Measurements from ENCODE around the gene PPM1D.
"Not testable (repeated sequence)": the region's sequence is repeated elsewhere in the genome, so short reads cannot be mapped to it uniquely, and the experiment has no call there.

The PPM1D gene

GRCh38 chr17:60593441-60594036, 6.5 kb upstream of the PPM1D start:
- not testable (repeated sequence) for DNase-seq (ENCODE audit: low read depth)

GRCh38 chr17:60594170-60594569, 5.8 kb upstream of the PPM1D start:
- not testable (repeated sequence) for DNase-seq (ENCODE audit: low read depth)

DNA sequence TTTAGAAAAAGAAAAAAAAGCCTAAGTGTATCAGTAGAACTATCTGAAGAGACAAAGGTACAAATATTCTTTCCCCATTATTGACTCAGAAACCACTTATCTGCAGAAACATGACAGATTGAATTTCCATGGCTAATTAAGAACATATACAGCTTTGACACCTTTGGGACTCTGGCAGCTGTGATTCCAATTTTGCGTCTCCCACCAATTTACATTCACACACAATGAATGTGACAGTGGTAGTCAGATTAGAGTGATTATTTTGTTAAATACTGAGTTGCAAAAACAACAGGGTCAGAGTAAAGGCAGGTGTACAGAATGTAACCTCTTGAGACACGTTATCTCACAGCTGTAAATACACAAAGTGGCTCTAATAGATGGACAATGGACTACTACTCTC, 5.3 kb upstream of the PPM1D start:
- no peak for DNase-seq (ENCODE audit: low read depth)

- no peak for DNase-seq (ENCODE audit: low read depth)
Measured at GRCh38 chr17:60597297-60597696, 2.7 kb upstream of the PPM1D start.

DNA sequence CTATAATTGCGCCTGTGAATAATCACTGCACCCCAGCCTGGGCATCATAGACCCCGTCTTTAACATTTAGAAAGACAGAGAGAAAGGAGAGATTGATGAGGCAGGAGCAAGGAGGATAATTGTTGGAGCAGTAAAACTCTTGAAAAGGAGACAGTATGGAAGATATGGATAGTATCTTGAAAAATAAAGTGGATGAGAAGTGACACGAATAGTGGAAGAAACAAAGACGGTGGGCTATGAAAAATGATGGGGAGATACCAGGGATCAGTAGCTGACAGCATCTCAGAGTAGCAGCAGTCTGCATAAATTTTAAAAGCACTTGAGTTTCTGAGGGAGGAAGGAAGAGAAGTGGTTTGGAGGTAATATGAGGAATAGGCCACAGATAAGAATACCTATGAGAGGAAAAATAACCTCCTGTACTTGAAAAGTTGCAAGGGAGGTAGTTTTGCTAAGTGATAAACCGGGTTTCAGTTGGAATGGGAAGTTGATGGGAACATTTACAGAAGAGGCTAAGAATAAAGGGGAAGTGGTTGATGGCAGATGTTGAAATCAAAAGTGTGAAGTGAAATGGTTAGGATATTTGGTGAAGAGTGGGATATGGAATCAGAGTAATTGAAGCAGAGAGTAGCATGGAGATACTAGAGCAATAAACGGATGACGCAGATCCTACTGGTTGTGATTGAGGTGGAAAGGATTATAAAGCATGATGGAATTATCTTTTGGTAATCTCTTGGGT, 1.8 kb upstream of the PPM1D start:
- DNase-seq (ENCODE audit: low read depth) = no peak

DNA sequence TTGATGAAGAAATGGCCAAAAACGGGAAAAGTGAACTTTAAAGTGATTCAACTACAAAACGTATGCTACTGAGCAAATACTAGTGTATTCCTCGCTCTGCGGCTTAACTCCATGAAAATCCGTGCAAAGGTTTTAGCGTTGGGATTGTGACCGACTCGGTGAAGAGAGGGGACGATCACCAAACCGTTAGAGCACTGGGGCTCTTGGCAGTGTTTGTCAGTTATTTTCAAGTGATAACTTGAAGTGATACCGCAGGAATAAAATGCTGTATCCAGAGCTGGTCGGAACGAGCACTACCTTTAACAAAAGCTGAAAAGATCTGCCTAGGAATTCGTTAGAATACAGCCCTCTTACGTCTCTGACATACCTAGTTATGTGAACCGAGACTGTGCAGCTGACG, 773 bp upstream of the PPM1D start:
- no peak for DNase-seq (ENCODE audit: low read depth)

DNA sequence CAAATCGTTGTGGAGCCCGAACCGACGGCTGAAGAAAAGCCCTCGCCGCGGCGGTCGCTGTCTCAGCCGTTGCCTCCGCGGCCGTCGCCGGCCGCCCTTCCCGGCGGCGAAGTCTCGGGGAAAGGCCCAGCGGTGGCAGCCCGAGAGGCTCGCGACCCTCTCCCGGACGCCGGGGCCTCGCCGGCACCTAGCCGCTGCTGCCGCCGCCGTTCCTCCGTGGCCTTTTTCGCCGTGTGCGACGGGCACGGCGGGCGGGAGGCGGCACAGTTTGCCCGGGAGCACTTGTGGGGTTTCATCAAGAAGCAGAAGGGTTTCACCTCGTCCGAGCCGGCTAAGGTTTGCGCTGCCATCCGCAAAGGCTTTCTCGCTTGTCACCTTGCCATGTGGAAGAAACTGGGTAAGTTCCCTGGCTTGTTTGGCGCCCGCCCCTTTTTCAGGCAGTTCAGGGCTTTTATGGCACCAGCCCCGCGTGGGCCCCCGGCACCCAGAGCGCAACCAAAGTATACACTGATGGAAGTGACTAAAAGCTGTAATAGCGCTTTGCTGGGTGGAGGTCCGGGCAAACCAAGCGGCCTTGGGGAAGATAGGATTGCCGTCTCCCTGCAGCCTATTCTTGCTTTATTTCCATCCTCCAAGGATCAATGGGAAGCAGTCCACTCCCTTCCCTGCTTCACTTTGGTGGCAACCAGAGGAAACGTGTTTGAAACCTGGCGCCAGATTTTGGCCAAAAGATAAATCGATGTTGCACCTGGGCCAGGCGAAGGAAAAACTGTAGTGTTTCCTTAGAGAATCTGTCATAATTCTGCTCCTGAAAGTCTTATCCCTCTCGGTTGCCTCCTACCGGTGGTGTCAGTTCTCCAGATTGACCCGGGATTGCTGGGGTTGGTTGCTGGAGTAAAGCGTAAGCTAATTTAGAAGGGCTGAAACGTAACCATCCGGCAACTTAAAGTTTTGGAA, 775 bp downstream of the PPM1D start:
- peak; percentile 8 for DNase-seq (ENCODE audit: low read depth)

DNA sequence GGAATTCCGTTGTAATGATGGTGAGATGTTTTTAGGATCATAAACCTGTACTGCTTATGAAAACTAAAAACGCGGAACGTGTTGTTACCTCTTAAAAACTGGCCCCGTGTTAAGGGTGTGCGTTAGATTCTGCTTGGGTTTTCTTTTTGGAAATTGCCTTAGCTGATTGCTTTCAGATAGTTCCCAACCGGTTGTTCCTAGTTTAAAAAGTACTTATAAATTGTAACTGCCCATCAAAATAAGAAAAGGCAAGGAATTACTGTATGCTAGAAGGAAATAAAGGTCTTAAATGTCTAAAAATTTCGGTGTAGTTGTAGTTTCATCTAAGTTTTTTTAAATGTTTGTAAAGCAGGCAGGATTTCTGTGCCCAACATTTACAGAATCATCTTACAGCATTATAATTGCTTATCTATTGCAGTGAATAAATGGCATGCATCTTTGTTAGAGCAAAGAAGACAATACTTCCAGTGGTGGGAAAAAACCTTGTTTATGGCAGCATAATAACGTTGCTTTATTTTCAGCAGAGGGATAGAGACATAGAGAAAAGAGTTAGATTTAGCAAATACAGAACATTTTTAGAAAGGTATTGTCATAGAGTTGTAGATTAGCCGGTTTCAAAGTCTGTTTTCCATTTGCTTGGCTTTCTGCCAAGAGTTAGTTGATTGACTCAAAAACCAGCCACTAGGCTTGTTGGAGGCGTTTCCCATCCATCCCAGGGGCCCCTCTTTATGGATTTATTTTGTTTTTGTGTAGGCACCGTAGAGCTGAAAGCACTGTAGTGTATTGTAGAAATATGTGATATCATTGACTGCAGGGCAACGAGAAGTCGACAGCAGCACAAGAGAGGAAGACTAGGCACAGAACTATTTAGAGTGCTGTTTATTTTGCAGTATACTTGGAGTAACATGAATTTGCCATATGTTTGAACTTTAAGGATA, 1.7 kb downstream of the PPM1D start:
- DNase-seq (ENCODE audit: low read depth) = no peak

DNA sequence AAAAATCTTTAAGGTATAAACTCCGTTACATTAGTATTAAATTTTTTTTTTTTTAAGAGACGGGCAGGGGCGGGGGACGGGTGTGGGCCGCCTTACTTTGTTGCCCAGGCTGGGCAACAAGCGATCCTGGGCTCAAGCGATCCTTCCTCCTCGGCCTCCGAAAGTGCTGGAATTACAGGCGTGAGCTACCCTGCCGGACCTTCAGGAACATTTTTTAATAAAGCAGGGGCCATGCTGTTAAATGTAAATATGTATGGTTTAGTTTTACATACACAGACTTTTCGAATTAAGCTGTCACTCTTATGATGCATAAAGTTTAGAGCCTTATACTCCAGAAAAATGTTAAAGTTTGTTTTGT, 2.4 kb downstream of the PPM1D start:
- DNase-seq (ENCODE audit: low read depth) = no peak

DNA sequence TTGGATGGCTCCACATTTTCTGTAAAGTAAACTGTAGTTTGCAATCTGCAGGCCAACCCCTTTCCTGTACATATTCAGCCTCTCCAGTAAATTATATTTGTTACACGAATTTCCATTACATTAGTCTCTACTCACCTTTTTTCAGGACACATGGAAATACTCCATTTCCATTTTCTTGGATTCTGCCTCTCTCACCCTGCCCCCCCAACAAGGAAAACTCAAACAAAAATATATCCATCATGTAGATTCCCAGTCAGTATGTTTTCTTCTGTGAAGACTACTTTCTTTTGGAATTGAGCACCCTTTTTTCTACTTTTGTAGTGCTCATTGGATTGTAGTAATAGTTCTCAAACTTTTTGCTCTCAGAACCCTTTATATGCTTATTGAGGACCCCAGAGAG, 2.9 kb downstream of the PPM1D start:
- no peak for DNase-seq (ENCODE audit: low read depth)

DNA sequence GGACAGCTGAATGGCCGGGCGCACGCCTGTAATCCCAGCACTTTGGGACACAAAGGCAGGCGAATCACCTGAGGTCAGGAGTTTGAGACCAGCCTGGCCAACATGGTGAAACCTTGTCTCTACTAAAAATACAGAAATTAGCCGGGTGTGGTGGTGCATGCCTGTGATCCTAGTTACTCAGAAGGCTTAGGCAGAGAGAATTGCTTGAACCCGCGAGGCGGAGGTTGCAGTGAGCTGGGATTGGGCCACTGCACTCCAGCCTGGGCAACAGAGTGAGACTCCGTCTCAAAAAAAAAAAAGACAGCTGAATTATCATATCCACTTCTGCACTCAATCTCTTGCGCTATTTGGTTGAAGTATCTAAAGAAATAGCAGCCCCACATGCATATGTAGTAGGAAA, 3.5 kb downstream of the PPM1D start:
- not testable (repeated sequence) for DNase-seq (ENCODE audit: low read depth)

GRCh38 chr17:60604686-60605334, 4.8 kb downstream of the PPM1D start:
- DNase-seq (ENCODE audit: low read depth) = no peak

DNA sequence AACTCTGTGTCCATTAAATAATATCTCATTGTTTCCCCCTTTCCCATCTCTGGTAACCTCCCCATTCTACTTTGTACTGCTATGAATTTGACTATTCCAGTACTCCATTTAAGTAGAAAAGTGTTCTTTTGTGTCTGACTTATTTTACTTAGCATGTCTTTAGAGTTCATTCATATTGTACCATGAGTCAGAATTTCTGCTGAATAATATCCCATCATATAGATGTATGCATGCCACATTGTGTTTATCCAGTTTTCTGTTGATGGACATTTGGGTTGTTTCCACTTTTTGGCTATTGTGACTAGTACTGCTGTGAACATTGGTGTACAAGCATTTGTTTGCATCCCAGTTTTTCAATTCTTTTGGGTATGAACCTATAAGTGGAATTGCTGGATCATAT, 6.0 kb downstream of the PPM1D start:
- no peak for DNase-seq (ENCODE audit: low read depth)

- DNase-seq (ENCODE audit: low read depth) = no peak
Measured at GRCh38 chr17:60610473-60610872, 10.5 kb downstream of the PPM1D start.

DNA sequence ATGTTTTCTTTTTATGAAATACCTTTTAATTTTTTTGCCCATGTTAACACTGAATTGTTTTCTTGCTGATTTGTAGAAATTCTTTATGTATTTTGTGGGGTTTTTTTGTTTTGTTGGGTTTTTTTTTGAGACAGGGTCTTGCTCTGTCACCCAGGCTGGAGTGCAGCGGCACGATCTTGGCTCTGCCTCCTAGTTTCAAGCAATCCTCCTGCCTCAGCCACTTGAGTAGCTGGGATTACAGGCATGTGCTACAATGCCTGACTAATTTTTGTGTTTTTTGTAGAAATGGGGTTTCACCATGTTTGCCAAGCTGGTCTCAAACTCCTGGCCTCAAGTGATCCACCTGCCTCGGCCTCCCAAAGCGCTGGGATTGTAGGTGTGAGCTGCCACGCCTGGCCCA, 11.3 kb downstream of the PPM1D start:
- not testable (repeated sequence) for DNase-seq (ENCODE audit: low read depth)

GRCh38 chr17:60613325-60613724, 13.3 kb downstream of the PPM1D start:
- DNase-seq (ENCODE audit: low read depth) = no peak

DNA sequence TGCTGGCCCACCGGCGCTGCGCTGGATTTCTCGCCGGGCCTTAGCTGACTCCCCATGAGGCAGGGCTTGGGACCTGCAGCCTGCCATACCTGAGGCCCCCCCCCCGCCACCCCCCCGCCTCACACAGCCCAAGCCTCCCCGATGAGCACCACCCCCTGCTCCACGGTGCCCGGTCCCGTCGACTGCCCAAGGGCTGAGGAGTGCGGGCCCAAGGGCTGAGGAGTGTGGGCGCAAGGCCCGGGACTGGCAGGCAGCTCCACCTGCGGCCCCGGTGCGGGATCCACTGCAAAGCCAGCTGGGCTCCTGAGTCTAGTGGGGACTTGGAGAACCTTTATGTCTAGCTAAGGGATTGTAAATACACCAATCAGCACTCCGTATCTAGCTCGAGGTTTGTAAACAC, 13.8 kb downstream of the PPM1D start:
- DNase-seq (ENCODE audit: low read depth) = not testable (repeated sequence)

- not testable (repeated sequence) for DNase-seq (ENCODE audit: low read depth)
Measured at GRCh38 chr17:60614247-60614646, 14.3 kb downstream of the PPM1D start.

- no peak for DNase-seq (ENCODE audit: low read depth)
Measured at GRCh38 chr17:60615108-60615507, 15.1 kb downstream of the PPM1D start.

GRCh38 chr17:60615840-60616239, 15.8 kb downstream of the PPM1D start:
- DNase-seq (ENCODE audit: low read depth) = no peak

DNA sequence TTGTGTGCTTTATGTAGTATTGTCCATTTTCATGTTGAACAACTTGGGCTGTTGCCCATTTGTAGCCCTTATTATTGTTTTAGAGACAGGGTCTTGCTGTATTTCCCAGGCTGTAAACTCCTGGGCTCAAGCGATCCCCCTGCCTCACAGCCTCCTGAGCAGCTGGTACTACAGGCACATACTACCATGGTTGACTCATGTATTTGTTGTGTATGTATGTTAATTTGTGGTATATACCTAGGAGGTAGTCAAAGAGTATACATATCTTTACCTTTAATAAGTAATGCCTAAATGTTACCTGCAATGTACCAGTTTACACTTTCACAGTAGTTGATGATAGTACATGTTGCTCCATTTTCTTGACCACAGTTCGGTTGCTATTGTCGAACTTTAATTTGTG, 18.1 kb downstream of the PPM1D start:
- no peak for DNase-seq (ENCODE audit: low read depth)
